ENCODE results near the gene PPP1R3E. TPM values are rescaled to one million over a fixed set of nuclear protein-coding genes. Genes with fewer than 3 reads are reported as not detected.

The PPP1R3E gene
- total and polyA plus RNA-seq, 2 of the 13 experiments (the other 11 are each of a cell fraction or from before 2014, with no cell fraction given): 16.5 to 26.5 TPM

GRCh38 chr14:23301969-23302289 is 730 bp downstream of the PPP1R3E start (continued):
- TF ChIP-seq ZNF781 (CRISPR knock-in tag; IDR thresholded peaks at IDR 0.05; ENCODE audit: borderline replicate concordance, not compliant biosample characterization) (peak; percentile 98), TBX2 (CRISPR knock-in tag; IDR thresholded peaks at IDR 0.05; ENCODE audit: borderline replicate concordance) (peak; percentile 87; the same call in 1 of the 2 replicates), ZNF451 (CRISPR knock-in tag; IDR thresholded peaks at IDR 0.05) (no peak; the same call in 1 of the 2 replicates), KLF6 (CRISPR knock-in tag; IDR thresholded peaks at IDR 0.05) (peak; percentile 97), ZNF350 (CRISPR knock-in tag; IDR thresholded peaks at IDR 0.05; ENCODE audit: borderline replicate concordance, low read depth) (peak; percentile 66), ZSCAN21 (CRISPR knock-in tag; IDR thresholded peaks at IDR 0.05; ENCODE audit: borderline replicate concordance) (peak; percentile 61), FOXP1 (IDR thresholded peaks at IDR 0.05) (no peak), FOXP1 (CRISPR knock-in tag; IDR thresholded peaks at IDR 0.05) (no peak), REXO4 (CRISPR knock-in tag; IDR thresholded peaks at IDR 0.05; ENCODE audit: borderline replicate concordance) (peak; percentile 94; the same call in 1 of the 2 replicates), ZNF816 (CRISPR knock-in tag; IDR thresholded peaks at IDR 0.05; ENCODE audit: borderline replicate concordance) (no peak), CTCF (CRISPR knock-in tag; IDR thresholded peaks at IDR 0.05) (no peak), ZNF10 (CRISPR knock-in tag; IDR thresholded peaks at IDR 0.05; ENCODE audit: borderline replicate concordance, low read depth) (no peak), SSRP1 (CRISPR knock-in tag; IDR thresholded peaks at IDR 0.05) (no peak), ZBED4 (CRISPR knock-in tag; IDR thresholded peaks at IDR 0.05; ENCODE audit: borderline replicate concordance) (peak; percentile 94; the same call in 1 of the 2 replicates), HNRNPL (IDR thresholded peaks at IDR 0.05; ENCODE audit: low read depth, low read length) (peak; percentile 83), ZNF362 (CRISPR knock-in tag; IDR thresholded peaks at IDR 0.05; ENCODE audit: borderline replicate concordance) (peak; percentile 63; the same call in 1 of the 2 replicates), ZBTB46 (CRISPR knock-in tag; IDR thresholded peaks at IDR 0.05; ENCODE audit: borderline replicate concordance) (no peak), ZNF546 (CRISPR knock-in tag; conservative IDR thresholded peaks at IDR 0.05) (peak; percentile 69; the same call in 1 of the 2 replicates), SKI (IDR thresholded peaks at IDR 0.05; ENCODE audit: partially characterized antibody) (no peak), THYN1 (CRISPR knock-in tag; IDR thresholded peaks at IDR 0.05; ENCODE audit: borderline replicate concordance, low read depth) (peak; percentile 89)
